OCI-LY1 (cell line): ENCODE data around the gene DOCK1.

Experiments used
- H2AFZ ChIP-seq: fragments of 200-600 bp; sonication (generic), shearing (Covaris generic); 2 replicates; pipeline ENCODE4 v1.6.0; 2014; ENCODE audit warnings: antibody characterized with exemption, mild to moderate bottlenecking, low read length
- H3F3A ChIP-seq: fragments of 200-600 bp; sonication (generic), shearing (Covaris generic); 2 replicates; pipeline ENCODE4 v1.6.0; 2014; ENCODE audit warnings: mild to moderate bottlenecking, antibody characterized with exemption, low read length, moderate library complexity; ENCODE audit not compliant: insufficient read depth
- H3K27ac ChIP-seq: fragments of 200-600 bp; sonication (generic); 2 replicates; pipeline ENCODE4 v1.5.1; 2014; ENCODE audit warnings: low read length, mixed run types, mild to moderate bottlenecking, low read depth; ENCODE audit not compliant: poor library complexity, severe bottlenecking
- H3K27me3 ChIP-seq: fragments of 200-600 bp; sonication (generic); 2 replicates; pipeline ENCODE4 v1.6.0; 2014; ENCODE audit warnings: antibody characterized with exemption, mild to moderate bottlenecking, low read length, moderate library complexity; ENCODE audit not compliant: insufficient read depth
- H3K36me3 ChIP-seq: fragments of 200-600 bp; sonication (generic); 2 replicates; pipeline ENCODE4 v1.6.1; 2014; ENCODE audit warnings: mild to moderate bottlenecking, antibody characterized with exemption, low read length, moderate library complexity, mixed read lengths; ENCODE audit not compliant: insufficient read depth
- H3K4me1 ChIP-seq: fragments of 200-600 bp; sonication (generic); 2 replicates; pipeline ENCODE4 v1.5.1; 2014; ENCODE audit warnings: mild to moderate bottlenecking, low read length, moderate library complexity; ENCODE audit not compliant: insufficient read depth, severe bottlenecking
- H3K4me2 ChIP-seq: fragments of 200-600 bp; sonication (generic), shearing (Covaris generic); 2 replicates; pipeline ENCODE4 v1.6.1; 2014; ENCODE audit warnings: low read length
- H3K4me3 ChIP-seq: fragments of 200-600 bp; sonication (generic); 2 replicates; pipeline ENCODE4 v1.5.1; 2014; ENCODE audit warnings: low read length, low read depth, mild to moderate bottlenecking, mixed read lengths; ENCODE audit not compliant: poor library complexity, severe bottlenecking
- H3K79me2 ChIP-seq: fragments of 200-600 bp; shearing (Covaris generic); 2 replicates; pipeline ENCODE4 v1.6.1; 2016; ENCODE audit warnings: mixed run types, low read length, mixed read lengths; ENCODE audit not compliant: insufficient read depth
- H3K9ac ChIP-seq: fragments of 200-600 bp; sonication (generic), shearing (Covaris generic); 2 replicates; pipeline ENCODE4 v1.6.1; 2014; ENCODE audit warnings: mild to moderate bottlenecking, low read length, mixed read lengths
- H3K9me2 ChIP-seq: fragments of 200-600 bp; sonication (generic), shearing (Covaris generic); 2 replicates; pipeline ENCODE4 v1.6.1; 2014; ENCODE audit warnings: low read depth, mild to moderate bottlenecking, low read length, mixed read lengths
- H3K9me3 ChIP-seq: fragments of 200-600 bp; shearing (Covaris generic); 2 replicates; pipeline ENCODE4 v1.6.1; 2014; ENCODE audit warnings: low read length, mixed read lengths
- H4K20me1 ChIP-seq: fragments of 200-600 bp; sonication (generic), shearing (Covaris generic); 2 replicates; pipeline ENCODE4 v1.6.0; 2016; ENCODE audit warnings: mild to moderate bottlenecking, low read length; ENCODE audit not compliant: insufficient read depth
- CTCF ChIP-seq: fragments of 200-600 bp; sonication (generic), shearing (Covaris generic); IDR thresholded peaks from 2 replicates; pipeline ENCODE4 v1.5.1; 2017; ENCODE audit warnings: mild to moderate bottlenecking, antibody characterized with exemption, low read length, moderate library complexity, mixed read lengths
- EZH2 ChIP-seq: fragments of 200-600 bp; sonication (generic), shearing (Covaris generic); IDR thresholded peaks from 2 replicates; pipeline ENCODE4 v1.8.0; 2017; ENCODE audit warnings: borderline replicate concordance, mixed run types, mild to moderate bottlenecking, antibody characterized with exemption, low read length, moderate library complexity, mixed read lengths

Gene DOCK1

GRCh38 chr10:127368101-127368500, 462.9 kb downstream of the DOCK1 start:
- Histone ChIP-seq H3K27me3 (no peaks in the 10 kb centered on the region), H3K4me2 (no peak overlapping the region), H4K20me1 (no peaks in the 10 kb centered on the region), H3F3A (no peaks in the 10 kb centered on the region), H3K27ac (no peak overlapping the region), H3K9me3 (no peaks in the 10 kb centered on the region), H3K9ac (no peak overlapping the region), H3K36me3 (no peaks in the 10 kb centered on the region), H2AFZ (no peak overlapping the region), H3K4me1 (no peaks in the 10 kb centered on the region), H3K79me2 (no peaks in the 10 kb centered on the region), H3K4me3 (no peak overlapping the region), H3K9me2 (no peaks in the 10 kb centered on the region)
- TF ChIP-seq CTCF (no peak), EZH2 (no peak)

- no peaks in the 10 kb centered on the region for H4K20me1 ChIP-seq
- H3K36me3 ChIP-seq, result no peaks in the 10 kb centered on the region
- no peak overlapping the region for H3K4me3 ChIP-seq
- H3K27me3 ChIP-seq, result no peaks in the 10 kb centered on the region
- no peaks in the 10 kb centered on the region for H3K79me2 ChIP-seq
- no peaks in the 10 kb centered on the region for H3F3A ChIP-seq
- H3K4me1 ChIP-seq, result no peaks in the 10 kb centered on the region
- TF ChIP-seq EZH2, result no peak
- TF ChIP-seq CTCF, result no peak
- H3K27ac ChIP-seq, result no peak overlapping the region
- no peak overlapping the region for H3K4me2 ChIP-seq
- no peaks in the 10 kb centered on the region for H3K9me2 ChIP-seq
- H2AFZ ChIP-seq, result no peak overlapping the region
- no peaks in the 10 kb centered on the region for H3K9me3 ChIP-seq
- no peak overlapping the region for H3K9ac ChIP-seq
Measured at GRCh38 chr10:127368929-127369328, 463.7 kb downstream of the DOCK1 start.

- H3K27me3 ChIP-seq, result no peaks in the 10 kb centered on the region; the same call in 1 of the 2 replicates
- H3K79me2 ChIP-seq, result no peaks in the 10 kb centered on the region
- H3K9me2 ChIP-seq, result no peaks in the 10 kb centered on the region
- no peaks in the 10 kb centered on the region for H4K20me1 ChIP-seq
- H3K27ac ChIP-seq, result no peak overlapping the region
- TF ChIP-seq CTCF (no peak), EZH2 (no peak)
- H3F3A ChIP-seq, result no peaks in the 10 kb centered on the region
- H3K9me3 ChIP-seq, result no peaks in the 10 kb centered on the region
- H3K4me1 ChIP-seq, result no peaks in the 10 kb centered on the region
- no peak overlapping the region for H3K4me2 ChIP-seq
- no peaks in the 10 kb centered on the region for H3K36me3 ChIP-seq
- H3K9ac ChIP-seq, result no peak overlapping the region
- H3K4me3 ChIP-seq, result no peak overlapping the region
- H2AFZ ChIP-seq, result no peak overlapping the region
Measured at GRCh38 chr10:127370601-127371000, 465.4 kb downstream of the DOCK1 start.
